ENCODE measurements around the gene P2RY12. TPM values are rescaled to one million over a fixed set of nuclear protein-coding genes. Genes with fewer than 3 reads are reported as not detected.

P2RY12 gene
- total and polyA plus RNA-seq, 9 of the 15 experiments (the other 6 are each of a cell fraction or from before 2014, with no cell fraction given): not detected

DNA sequence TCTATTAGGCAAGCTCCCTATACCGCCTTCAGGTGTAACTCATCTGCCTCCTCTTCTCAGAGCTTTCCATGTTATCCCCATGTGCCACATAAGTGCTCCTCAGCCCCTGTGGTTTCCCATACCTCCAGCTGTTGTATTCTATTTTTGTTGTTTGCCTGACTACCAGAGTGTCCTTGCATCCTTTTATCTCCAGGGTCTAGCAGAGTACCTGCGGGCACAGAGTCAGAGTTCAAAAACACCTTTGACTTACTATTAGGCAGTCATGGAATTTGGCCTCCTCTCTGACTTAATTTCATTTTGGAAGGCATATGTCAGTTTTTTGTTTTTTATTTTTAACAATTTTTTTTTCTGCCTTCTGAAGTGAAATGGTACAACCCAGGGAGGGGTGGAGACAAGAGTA lies 75.0 kb downstream of the P2RY12 start:
- no peak for FAIRE-seq
- Histone ChIP-seq H3K4me3 (no peak overlapping the region), H3K9me3 (replicated peaks; ENCODE audit: control insufficient read depth, insufficient read depth, low read depth, low read length) (no peaks in the 10 kb centered on the region), H3K4me2 (ENCODE audit: insufficient read depth, low read length) (no peak overlapping the region), H3K9me1 (ENCODE audit: control insufficient read depth, insufficient read depth, low read length) (peaks cover 3% of the 10 kb centered on the region), H3K36me3 (ENCODE audit: control insufficient read depth, insufficient read depth, low read length) (no peaks in the 10 kb centered on the region), H4K20me1 (replicated peaks; ENCODE audit: control insufficient read depth, insufficient read depth, low read length) (no peaks in the 10 kb centered on the region), H3K79me2 (ENCODE audit: control insufficient read depth, insufficient read depth, low read length) (no peaks in the 10 kb centered on the region), H3K27ac (ENCODE audit: extremely low read depth, low read depth, low read length) (no peak overlapping the region), H3K9ac (ENCODE audit: insufficient read depth in 1 of 2, low read depth in 2 of 2, low read length in 2 of 2) (no peak overlapping the region), H2AFZ (ENCODE audit: low read depth, low read length) (no peak overlapping the region), H3K4me1 (replicated peaks in 1 of 2; ENCODE audit: control insufficient read depth in 2 of 2, insufficient read depth in 2 of 2, low read length in 2 of 2) (no peaks in the 10 kb centered on the region), H3K27me3 (ENCODE audit: control insufficient read depth in 2 of 2, insufficient read depth in 2 of 2, low read length in 2 of 2) (peaks cover 4 to 13% of the 10 kb centered on the region in 2 experiments; a peak in 3 of 5 replicates)
- WGBS (ENCODE audit: insufficient coverage, low coverage, missing lambda C conversion rate): 0% methylated on average over 2 of the region's 2 CpGs
- intact Hi-C loops (cut with micrococcal nuclease) (no loop called here), in situ Hi-C loops (cut with MboI) (no loop called here)
- ChIA-PET CTCF (ENCODE audit: low intra/inter-chr PET ratio) (no interaction called here), POLR2A (interaction anchor here (0.8 kb wide), 1 partner anchor 9 kb away, joined by 3 read pairs; no protein-coding TSS in a partner anchor)
- TF ChIP-seq ARID1B (IDR thresholded peaks at IDR 0.05): no peak
- TF ChIP-seq ZNF224 (CRISPR knock-in tag; IDR thresholded peaks at IDR 0.05): no peak
- TF ChIP-seq BRD4 (IDR thresholded peaks at IDR 0.05): no peak
- no peak for TF ChIP-seq ILK (tag; IDR thresholded peaks at IDR 0.05; ENCODE audit: borderline replicate concordance, low read depth)
- no peak for DNase-seq (ENCODE audit: extremely low read depth in 1 of 4, low spot score in 3 of 4)
- BruUV-seq (replicated peaks): no TSS peak
- ATAC-seq: no peak

- Histone ChIP-seq H3K79me2 (ENCODE audit: control insufficient read depth, insufficient read depth, low read length) (no peaks in the 10 kb centered on the region), H3K27ac (ENCODE audit: extremely low read depth, low read depth, low read length) (no peak overlapping the region), H2AFZ (ENCODE audit: low read depth, low read length) (no peak overlapping the region), H3K4me1 (replicated peaks in 1 of 2; ENCODE audit: control insufficient read depth in 2 of 2, insufficient read depth in 2 of 2, low read length in 2 of 2) (no peaks in the 10 kb centered on the region), H3K9me3 (replicated peaks; ENCODE audit: control insufficient read depth, insufficient read depth, low read depth, low read length) (no peaks in the 10 kb centered on the region), H3K4me2 (ENCODE audit: insufficient read depth, low read length) (no peak overlapping the region), H3K9me1 (ENCODE audit: control insufficient read depth, insufficient read depth, low read length) (peaks cover 3% of the 10 kb centered on the region), H3K27me3 (ENCODE audit: control insufficient read depth in 2 of 2, insufficient read depth in 2 of 2, low read length in 2 of 2) (peaks cover 4 to 10% of the 10 kb centered on the region in 2 experiments; a peak in 3 of 5 replicates), H4K20me1 (replicated peaks; ENCODE audit: control insufficient read depth, insufficient read depth, low read length) (no peaks in the 10 kb centered on the region), H3K36me3 (ENCODE audit: control insufficient read depth, insufficient read depth, low read length) (no peaks in the 10 kb centered on the region), H3K4me3 (no peak overlapping the region), H3K9ac (ENCODE audit: insufficient read depth in 1 of 2, low read depth in 2 of 2, low read length in 2 of 2) (no peak overlapping the region)
- no peak for DNase-seq (ENCODE audit: extremely low read depth in 1 of 4, low spot score in 3 of 4)
- in situ Hi-C loops (cut with MboI) (no loop called here), intact Hi-C loops (cut with micrococcal nuclease) (no loop called here)
- 17% methylated on average over 1 of the region's 1 CpG for WGBS (ENCODE audit: insufficient coverage, low coverage, missing lambda C conversion rate)
- no TSS peak for BruUV-seq (replicated peaks)
- CTCF ChIA-PET (ENCODE audit: low intra/inter-chr PET ratio): no interaction called here
- POLR2A ChIA-PET: interaction anchor here (0.6 kb wide), 1 partner anchor 418 kb away, joined by 4 read pairs; no protein-coding TSS in a partner anchor
- no peak for ATAC-seq
- TF ChIP-seq, protein P1, sequence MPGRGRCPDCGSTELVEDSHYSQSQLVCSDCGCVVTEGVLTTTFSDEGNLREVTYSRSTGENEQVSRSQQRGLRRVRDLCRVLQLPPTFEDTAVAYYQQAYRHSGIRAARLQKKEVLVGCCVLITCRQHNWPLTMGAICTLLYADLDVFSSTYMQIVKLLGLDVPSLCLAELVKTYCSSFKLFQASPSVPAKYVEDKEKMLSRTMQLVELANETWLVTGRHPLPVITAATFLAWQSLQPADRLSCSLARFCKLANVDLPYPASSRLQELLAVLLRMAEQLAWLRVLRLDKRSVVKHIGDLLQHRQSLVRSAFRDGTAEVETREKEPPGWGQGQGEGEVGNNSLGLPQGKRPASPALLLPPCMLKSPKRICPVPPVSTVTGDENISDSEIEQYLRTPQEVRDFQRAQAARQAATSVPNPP (IDR thresholded peaks at IDR 0.05; ENCODE audit: borderline replicate concordance, insufficient read depth, insufficient read length): no peak
- no peak for FAIRE-seq
Observed at GRCh38 chr3:151307583-151308488, 76.7 kb downstream of the P2RY12 start.

Measured in K562 (cell line).